GM12874 (cell line): Measurements from ENCODE around the gene AIG1.

Source experiments
- TF ChIP-seq, protein P1 (sequence below): IDR thresholded peaks from 2 replicates; pipeline ENCODE4 v1.5.1; 2011; ENCODE audit warnings: low read depth, mild to moderate bottlenecking, control low read depth, low read length, moderate library complexity; ENCODE audit not compliant: insufficient read depth

AIG1 gene

DNA sequence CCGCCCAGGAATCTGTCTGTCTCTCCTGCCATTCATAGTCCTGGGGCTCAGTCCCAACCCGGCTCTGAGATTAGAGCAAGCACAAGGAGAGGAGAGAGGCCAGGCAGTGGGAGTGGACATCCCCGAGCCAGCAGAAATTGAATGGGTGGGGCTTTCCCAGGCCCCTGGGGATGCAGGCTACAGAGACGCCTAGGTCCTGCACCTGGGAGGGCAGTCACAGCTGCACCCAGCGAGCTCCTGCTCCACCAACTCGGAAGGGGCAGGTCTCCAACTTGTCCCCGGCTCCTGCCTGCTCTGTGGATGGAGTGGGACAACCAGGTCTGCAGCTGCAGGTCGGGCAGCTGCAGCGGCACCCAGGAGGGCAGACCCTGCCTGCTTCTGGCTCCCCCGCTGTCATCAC lies 11.1 kb upstream of the AIG1 start:
- TF ChIP-seq, protein P1, sequence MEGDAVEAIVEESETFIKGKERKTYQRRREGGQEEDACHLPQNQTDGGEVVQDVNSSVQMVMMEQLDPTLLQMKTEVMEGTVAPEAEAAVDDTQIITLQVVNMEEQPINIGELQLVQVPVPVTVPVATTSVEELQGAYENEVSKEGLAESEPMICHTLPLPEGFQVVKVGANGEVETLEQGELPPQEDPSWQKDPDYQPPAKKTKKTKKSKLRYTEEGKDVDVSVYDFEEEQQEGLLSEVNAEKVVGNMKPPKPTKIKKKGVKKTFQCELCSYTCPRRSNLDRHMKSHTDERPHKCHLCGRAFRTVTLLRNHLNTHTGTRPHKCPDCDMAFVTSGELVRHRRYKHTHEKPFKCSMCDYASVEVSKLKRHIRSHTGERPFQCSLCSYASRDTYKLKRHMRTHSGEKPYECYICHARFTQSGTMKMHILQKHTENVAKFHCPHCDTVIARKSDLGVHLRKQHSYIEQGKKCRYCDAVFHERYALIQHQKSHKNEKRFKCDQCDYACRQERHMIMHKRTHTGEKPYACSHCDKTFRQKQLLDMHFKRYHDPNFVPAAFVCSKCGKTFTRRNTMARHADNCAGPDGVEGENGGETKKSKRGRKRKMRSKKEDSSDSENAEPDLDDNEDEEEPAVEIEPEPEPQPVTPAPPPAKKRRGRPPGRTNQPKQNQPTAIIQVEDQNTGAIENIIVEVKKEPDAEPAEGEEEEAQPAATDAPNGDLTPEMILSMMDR = no peak

DNA sequence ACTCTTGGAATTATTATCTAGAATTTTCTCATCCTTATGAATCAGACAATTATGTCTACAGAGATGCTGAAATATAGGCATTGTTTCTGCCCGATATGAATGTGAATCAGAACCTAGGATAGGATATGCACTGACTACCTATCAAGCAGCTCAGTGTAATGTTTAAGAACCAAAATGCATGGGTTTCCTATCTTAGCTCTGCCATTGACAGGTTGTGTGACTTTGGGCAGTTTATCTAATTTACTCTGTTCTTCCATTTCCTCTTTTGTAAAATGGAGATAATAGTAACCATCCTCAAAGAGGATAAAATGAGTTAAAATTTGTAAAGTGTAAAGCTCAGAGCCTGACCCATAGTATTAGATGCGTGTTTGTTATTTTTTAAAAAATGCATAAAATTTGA lies 10.2 kb upstream of the AIG1 start:
- TF ChIP-seq, protein P1 = no peak

DNA sequence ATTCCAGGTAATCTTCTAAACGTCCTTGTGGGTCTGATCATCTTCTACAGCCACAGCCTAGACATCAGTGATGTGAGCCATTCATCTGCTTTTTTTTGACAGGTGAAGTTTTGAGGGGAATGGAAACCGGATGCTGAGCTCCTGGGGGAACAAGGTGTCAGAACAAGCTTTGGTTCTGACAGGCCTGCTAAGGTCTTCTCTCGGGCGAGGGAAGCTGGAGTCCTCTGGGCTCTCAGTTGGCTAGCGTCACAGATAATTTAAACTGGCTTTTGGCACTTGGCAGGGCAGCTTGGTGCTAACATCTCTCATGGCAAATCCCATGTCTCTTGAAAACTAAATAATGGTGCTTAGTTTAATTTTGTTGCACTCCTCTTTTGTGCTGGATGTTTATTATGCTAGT lies 8.4 kb upstream of the AIG1 start:
- TF ChIP-seq, protein P1 = no peak

DNA sequence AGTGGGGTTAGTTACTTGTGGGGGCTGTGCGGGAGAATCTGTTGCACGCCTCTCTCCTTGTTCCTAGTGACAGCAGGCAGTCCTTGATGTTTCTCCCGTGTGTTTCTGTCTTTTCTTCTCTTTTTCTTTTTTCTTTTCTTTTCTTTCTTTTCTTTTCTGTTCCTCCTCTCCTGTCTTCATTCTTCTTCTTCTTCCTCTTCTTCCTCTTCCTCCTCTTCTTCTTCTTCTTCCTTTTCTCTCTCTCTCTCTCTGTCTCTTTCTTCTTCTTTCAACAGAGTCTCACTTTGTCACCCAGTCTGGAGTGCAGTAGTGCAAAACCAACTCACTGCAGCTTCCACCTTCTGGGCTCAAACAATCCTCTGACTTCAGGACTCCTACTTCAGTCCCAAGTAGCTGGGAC lies 6.8 kb upstream of the AIG1 start:
- TF ChIP-seq, protein P1 = no peak

DNA sequence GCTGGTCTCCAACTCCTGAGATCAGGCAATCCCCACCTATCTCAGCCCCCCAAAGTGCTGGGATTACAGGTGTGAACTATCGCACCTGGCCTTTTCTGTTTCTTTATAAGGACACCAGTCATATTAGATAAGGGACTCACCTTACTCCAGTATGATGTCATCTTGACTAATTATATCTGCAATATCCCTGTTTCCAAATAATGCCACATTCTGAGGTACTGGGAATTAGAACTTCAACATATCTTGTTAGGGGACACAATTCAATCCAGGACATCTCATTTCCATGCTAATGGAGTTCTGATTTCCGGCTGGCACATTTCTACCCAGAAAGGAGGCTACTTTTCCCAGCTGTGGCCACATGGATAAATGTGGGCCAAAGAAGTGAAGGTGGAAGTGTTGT lies 6.4 kb upstream of the AIG1 start:
- TF ChIP-seq, protein P1 = no peak

DNA sequence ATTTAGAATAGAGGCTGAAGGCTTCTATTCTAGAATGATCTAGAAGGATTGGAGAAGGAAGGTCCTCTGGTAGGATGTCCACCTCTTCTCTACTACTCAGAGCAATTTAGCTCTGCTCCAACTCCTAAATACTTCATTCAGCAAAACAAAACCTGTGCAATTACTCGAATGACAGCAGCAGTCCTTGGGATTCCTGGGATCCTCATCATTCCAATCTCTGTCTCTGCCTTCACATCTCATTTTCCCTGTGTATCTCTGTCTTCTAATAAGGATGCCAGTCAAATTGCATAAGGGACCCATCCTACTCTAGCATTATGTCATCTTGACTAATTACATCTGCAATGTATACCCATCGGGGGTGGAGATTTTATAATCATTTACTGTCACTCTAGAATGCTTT lies 5.5 kb upstream of the AIG1 start:
- TF ChIP-seq, protein P1 = no peak

DNA sequence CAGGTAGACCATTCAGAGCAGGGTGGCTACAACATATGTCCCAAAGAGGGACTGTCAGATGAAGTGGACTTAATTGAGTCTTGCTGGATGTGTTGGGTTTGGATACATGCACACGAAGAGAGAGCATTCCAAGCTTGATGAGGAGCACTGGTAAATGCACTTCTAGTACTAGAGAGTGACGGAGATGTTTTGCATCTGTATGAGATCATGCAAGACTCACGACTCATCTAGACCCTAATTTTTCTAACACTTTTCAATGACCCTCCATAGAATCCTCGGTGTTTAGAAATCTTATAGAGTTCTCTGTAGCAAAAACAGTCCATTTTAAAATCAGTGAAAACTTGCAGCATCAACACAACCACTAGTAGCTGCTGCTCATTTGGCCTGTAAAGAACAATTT lies 4.8 kb upstream of the AIG1 start:
- TF ChIP-seq, protein P1 = no peak

DNA sequence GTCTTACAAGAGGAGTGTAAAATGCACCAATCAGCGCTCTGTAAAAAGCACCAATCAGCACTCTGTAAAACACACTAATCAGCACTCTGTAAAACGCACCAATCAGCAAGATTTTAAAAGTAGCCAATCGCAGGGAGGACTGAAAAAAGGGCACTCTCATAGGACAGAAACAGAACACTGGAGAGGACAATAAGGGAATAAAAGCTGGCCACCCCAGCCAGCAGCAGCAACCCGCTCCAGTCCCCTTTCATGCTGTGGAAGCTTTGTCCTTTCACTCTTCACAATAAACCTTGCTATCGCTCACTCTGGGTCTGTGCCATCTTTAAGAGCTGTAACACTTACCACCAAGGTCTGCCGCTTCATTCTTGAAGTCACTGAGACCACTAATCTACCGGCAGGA lies 1.7 kb upstream of the AIG1 start:
- TF ChIP-seq, protein P1 = no peak
